Dendritic cell treated with granulocyte-macrophage colony-stimulating factor and Interleukin-4, amounts not matched to agents 40 ng/mL and 50 ng/mL, for 4 days (primary cell): ENCODE results near the gene PPFIA4.
A peak's percentile ranks its signal among the peaks of the same experiment; 100 is the strongest.
"Not testable (repeated sequence)": the region's sequence is repeated elsewhere in the genome, so short reads cannot be mapped to it uniquely, and the experiment has no call there.

Source experiments
- H3K27ac Mint-ChIP-seq: one replicate; pipeline ENCODE4 v1.8.0; 2022; ENCODE audit warnings: mild to moderate bottlenecking, mixed read lengths
- H3K27me3 Mint-ChIP-seq: one replicate; pipeline ENCODE4 v1.8.0; 2022; ENCODE audit warnings: mild to moderate bottlenecking, mixed read lengths
- H3K36me3 Mint-ChIP-seq: one replicate; pipeline ENCODE4 v1.8.0; 2022; ENCODE audit warnings: low read depth, mixed read lengths
- H3K4me1 Mint-ChIP-seq: one replicate; pipeline ENCODE4 v1.8.0; 2022; ENCODE audit warnings: low read depth, mixed read lengths
- H3K4me3 Mint-ChIP-seq: one replicate; pipeline ENCODE4 v1.8.0; 2022; ENCODE audit warnings: mild to moderate bottlenecking, moderate library complexity, mixed read lengths
- H3K9me3 Mint-ChIP-seq: one replicate; pipeline ENCODE4 v1.8.0; 2022; ENCODE audit warnings: mixed read lengths
- intact Hi-C: fragments of 100-400 bp; cut with micrococcal nuclease; formaldehyde crosslinking; loops from one replicate; pipeline ENCODE4 v1.15.0; 2022

PPFIA4 gene

DNA sequence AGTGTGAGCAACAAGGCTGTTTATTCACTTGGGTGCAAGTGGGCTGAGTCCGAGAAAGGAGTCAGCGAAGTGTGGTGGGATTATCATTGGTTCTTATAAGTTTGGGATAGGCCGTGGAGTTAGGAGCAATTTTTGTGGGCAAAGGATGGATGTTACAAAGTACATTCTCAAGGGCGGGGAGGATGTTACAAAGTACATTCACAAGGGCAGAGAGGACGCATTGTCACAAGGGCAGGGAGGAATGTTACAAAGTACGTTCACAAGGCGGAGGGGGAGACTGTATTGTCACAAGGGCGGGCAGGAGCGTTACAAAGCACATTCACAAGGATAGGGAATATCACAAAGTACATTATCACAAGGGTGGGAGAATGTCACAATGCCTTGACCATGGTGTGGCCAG is 24.3 kb upstream of the PPFIA4 start:
- Mint-ChIP-seq H3K4me3 (no peak overlapping the region), H3K36me3 (peaks cover 7% of the 10 kb centered on the region), H3K4me1 (peaks cover 45% of the 10 kb centered on the region), H3K9me3 (no peaks in the 10 kb centered on the region), H3K27ac (no peak overlapping the region), H3K27me3 (no peaks in the 10 kb centered on the region)
- intact Hi-C loops: no loop called here

DNA sequence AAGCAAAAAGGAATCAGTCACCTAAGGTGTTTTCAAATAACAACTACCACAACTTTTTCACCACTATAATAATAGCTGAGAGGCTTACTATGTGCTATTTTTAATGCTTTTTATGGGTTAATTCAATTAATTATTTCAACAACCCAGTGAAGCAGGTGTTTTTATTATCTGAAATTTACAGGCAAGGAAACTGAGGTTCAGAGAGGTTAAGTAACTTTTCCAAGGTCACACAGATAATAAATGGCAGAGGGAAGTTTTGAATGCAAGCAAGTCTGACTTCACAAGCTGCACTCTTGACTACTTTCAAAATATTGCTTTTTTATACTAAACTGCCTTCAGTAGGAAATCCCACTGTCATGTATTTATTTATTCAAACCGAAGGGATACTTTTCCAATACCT is 23.3 kb upstream of the PPFIA4 start:
- H3K36me3 Mint-ChIP-seq: peaks cover 17% of the 10 kb centered on the region
- H3K4me3 Mint-ChIP-seq: no peak overlapping the region
- H3K9me3 Mint-ChIP-seq: no peaks in the 10 kb centered on the region
- H3K27ac Mint-ChIP-seq: no peak overlapping the region
- intact Hi-C loops: no loop called here
- H3K4me1 Mint-ChIP-seq: peaks cover 38% of the 10 kb centered on the region
- no peaks in the 10 kb centered on the region for H3K27me3 Mint-ChIP-seq

DNA sequence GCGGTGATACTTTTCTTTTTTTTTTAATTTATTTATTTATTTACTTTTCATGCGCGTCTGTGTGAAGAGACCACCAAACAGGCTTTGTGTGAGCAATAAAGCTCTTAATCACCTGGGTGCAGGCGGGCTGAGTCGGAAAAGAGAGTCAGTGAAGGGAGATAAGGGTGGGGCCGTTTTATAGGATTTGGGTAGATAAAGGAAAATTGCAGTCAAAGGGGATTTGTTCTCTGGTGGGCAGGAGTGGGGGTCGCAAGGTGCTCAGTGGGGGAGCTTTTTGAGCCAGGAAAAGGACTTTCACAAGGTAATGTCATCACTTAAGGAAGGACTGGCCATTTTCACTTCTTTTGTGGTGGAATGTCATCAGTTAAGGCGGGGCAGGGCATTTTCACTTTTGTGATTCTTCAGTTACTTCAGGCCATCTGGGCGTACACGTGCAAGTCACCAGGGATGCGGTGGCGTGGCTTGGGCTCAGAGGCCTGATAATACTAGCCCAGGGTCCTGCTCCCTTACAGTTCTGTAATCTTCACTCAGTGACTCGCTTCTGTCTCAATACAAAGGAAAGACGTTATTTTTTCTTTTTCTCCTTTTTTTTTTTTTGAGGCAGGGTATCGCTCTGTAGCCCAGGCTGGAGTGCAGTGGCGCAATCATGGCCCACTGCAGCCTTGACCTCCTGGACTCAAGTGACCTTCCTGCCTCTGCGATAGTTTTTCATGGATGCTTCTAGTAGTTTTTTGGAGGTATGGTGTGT is 20.7 kb upstream of the PPFIA4 start:
- H3K27me3 Mint-ChIP-seq: not testable (repeated sequence)
- intact Hi-C loops: loop anchor here (2.0 to 5.0 kb wide), 2 partner anchors 38 to 117 kb away; partner anchors contain the start of genes CYB5R1 and RABIF

DNA sequence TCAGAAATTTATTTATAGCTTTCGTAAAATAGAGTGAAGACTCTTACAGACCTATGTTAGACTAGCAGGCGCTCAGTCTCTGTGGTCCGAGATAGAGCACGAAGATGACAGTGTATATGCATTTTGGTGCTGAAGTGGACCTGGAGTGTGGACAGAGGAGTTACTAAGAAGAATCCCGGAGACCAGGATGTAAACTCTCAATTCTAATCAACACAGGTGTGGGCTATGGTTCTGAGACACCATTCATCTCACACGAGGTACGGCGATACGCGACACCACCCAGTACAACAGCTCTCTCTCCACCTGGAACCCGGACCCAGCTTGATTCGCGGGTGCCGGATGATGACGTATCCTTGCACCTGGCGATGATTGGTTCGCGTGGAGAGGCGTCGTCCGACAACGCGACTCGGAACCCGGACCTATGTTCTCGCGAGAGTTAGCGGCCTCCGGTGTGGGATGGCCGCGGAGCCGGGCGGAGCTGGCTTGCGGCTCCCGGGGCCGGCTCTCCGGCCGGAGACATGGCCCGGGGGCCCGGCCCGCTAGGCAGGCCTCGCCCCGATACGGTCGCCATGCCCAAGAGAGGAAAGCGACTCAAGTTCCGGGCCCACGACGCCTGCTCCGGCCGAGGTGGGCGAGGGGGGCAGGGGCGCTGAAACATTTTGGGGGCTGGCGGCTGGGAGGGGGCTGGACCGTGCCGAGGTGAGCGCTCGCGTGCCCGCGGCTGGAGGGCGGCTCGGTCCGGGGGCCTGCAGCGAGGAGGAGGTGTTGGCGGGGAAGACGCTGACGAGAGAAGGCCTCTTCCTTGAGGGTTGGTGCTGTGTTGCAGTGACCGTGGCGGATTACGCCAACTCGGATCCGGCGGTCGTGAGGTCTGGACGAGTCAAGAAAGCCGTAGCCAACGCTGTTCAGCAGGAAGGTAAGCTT is 19.1 kb upstream of the PPFIA4 start, which contains the start of gene TMEM183A:
TMEM183A (plus strand) TSS at position 427 of the 924 bp plus-strand sequence; CDS start at position 519, 92 bp downstream.
- Mint-ChIP-seq H3K27me3 (no peaks in the 10 kb centered on the region), H3K9me3 (no peaks in the 10 kb centered on the region), H3K4me3 (peak within 1 kb of the TSS; percentile 85), H3K36me3 (peaks cover 59% of the 10 kb centered on the region), H3K27ac (peak within 1 kb of the TSS; percentile 95), H3K4me1 (peaks cover 40% of the 10 kb centered on the region)
- intact Hi-C loops: loop anchor here (2.0 to 5.0 kb wide), 2 partner anchors 40 to 118 kb away; partner anchors contain the start of genes CYB5R1 and RABIF

More for the DNA sequence above, 20.7 kb upstream of the PPFIA4 start:
- H3K9me3 Mint-ChIP-seq: not testable (repeated sequence)
- peak overlapping the region; percentile 85 for H3K4me3 Mint-ChIP-seq
- peak overlapping the region; percentile 95 for H3K27ac Mint-ChIP-seq
- peaks cover 42% of the 10 kb centered on the region for H3K36me3 Mint-ChIP-seq
- H3K4me1 Mint-ChIP-seq: peaks cover 36% of the 10 kb centered on the region

DNA sequence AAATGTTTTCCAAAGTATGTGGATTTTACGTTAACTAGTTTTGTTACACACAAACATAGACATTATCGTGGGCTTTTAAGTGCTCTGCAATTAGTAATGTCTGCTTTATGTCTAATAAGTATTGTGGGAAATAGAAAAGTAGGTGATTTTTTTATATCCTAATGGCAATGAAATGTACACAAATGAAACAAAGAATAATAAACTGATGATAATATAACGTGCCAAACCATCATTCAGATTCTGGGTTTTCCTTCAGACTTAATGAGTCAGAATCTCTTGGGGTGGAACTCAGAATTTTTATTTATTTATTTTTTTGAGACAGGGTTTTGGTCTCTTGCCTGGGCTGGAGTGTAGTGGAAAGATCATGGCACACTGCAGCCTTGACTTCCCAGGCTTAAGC is 17.1 kb upstream of the PPFIA4 start:
- Mint-ChIP-seq H3K36me3 (peaks cover 79% of the 10 kb centered on the region), H3K27me3 (no peaks in the 10 kb centered on the region), H3K4me1 (peaks cover 49% of the 10 kb centered on the region), H3K27ac (no peak overlapping the region), H3K4me3 (no peak overlapping the region), H3K9me3 (no peaks in the 10 kb centered on the region)
- intact Hi-C loops: loop anchor here (5.0 kb wide), 1 partner anchor 42 kb away; the partner anchor contains the start of gene CYB5R1

DNA sequence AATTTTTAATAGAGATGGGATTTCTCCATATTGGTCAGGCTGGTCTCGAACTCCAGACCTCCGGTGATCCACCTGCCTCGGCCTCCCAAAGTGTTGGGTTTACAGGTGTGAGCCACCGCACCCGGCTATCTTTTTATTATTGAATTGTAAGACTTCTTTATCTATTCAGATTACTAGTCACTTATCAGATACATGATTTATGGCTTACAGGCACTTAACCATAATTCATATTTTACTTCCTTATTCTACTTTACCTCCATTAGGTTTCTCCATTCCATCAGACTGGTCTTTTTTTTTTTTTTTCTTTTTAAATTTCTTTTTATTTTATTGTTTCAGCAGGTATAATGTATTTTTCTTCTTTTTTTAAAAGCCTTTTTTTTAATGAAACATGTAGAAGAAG is 14.7 kb upstream of the PPFIA4 start:
- intact Hi-C loops: no loop called here
- H3K27me3 Mint-ChIP-seq: no peaks in the 10 kb centered on the region
- no peak overlapping the region for H3K4me3 Mint-ChIP-seq
- no peak overlapping the region for H3K27ac Mint-ChIP-seq
- peaks cover 34% of the 10 kb centered on the region for H3K4me1 Mint-ChIP-seq
- peaks cover 99% of the 10 kb centered on the region for H3K36me3 Mint-ChIP-seq
- H3K9me3 Mint-ChIP-seq: no peaks in the 10 kb centered on the region

DNA sequence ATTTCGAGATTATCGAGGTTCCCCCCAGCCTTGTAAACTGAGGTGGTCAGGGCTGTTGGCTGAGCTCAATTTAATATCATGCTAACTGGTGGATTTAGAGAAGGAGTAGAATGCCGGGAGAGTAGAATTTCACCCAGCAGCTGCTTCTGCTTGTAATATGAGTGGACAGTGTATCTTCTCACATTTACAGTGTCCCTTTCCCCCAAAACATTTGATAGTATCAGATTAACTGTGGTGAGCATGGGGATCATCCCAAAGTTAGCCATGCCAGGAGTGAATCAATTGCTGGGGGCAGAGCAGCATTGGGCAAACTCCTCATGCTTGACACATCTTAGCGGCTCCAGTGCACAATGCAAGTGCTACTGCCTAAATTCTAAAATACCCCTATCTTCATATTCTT is 9.2 kb upstream of the PPFIA4 start:
- Mint-ChIP-seq H3K36me3 (peaks cover 98% of the 10 kb centered on the region), H3K27me3 (no peaks in the 10 kb centered on the region), H3K4me1 (peaks cover 9% of the 10 kb centered on the region), H3K4me3 (no peak overlapping the region), H3K27ac (no peak overlapping the region), H3K9me3 (no peaks in the 10 kb centered on the region)
- intact Hi-C loops: no loop called here

DNA sequence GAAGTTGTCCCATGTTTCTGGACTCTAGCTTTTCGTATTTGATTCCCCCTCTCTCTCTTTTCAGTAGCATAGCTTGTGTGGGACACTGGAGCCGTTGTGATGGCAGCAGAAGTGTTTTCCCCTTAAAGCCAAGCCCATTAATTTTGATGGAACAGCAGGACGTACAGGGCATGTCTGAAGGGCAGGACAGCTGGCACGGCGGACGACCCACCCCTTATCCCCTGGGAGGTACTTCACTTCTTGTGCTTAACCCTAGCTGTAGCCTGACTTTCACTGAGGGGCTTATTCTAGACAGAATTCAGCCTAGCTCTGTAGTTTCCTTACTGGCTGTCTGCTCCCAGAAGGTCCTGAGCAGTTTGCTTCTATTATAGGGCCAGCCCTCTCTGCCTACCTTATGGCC is 8.6 kb upstream of the PPFIA4 start:
- Mint-ChIP-seq H3K27ac (no peak overlapping the region), H3K4me3 (no peak overlapping the region), H3K36me3 (peaks cover 98% of the 10 kb centered on the region), H3K27me3 (no peaks in the 10 kb centered on the region), H3K4me1 (peaks cover 7% of the 10 kb centered on the region), H3K9me3 (no peaks in the 10 kb centered on the region)
- intact Hi-C loops: no loop called here

DNA sequence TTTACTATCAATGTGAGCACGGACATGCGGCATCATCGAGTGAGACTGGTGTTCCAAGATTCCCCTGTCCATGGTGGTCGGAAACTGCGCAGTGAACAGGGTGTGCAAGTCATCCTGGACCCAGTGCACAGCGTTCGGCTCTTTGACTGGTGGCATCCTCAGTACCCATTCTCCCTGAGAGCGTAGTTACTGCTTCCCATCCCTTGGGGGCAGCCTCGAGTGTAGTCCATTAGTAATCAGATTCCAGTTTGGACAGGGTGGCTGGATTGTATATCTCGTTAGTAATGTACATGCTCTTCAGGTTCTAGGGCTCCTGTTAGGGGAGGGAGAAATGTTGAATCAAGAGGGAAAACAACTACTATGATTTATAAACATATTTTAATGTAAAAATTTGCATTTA is 3.4 kb upstream of the PPFIA4 start:
- H3K4me1 Mint-ChIP-seq: peaks cover 19% of the 10 kb centered on the region
- H3K4me3 Mint-ChIP-seq, H3K27ac Mint-ChIP-seq, intact Hi-C loops: not testable (repeated sequence)
- peaks cover 77% of the 10 kb centered on the region for H3K36me3 Mint-ChIP-seq
- H3K27me3 Mint-ChIP-seq: peaks cover 18% of the 10 kb centered on the region
- H3K9me3 Mint-ChIP-seq: peaks cover 10% of the 10 kb centered on the region

DNA sequence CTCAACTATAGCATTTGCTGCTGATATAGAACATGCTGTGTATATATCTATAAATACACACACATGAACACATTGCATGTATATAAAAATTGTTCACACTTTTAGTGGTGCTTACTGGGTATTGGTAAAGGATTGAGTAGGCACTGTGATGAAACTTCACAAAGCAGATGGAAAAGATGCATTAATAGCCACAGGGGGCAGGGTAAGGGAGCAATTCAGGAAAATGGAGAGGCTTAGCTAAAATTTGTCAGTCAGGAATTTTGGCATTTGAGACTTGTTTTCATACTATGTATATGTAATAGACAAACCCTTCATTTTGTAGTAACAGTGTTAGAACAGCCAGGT is 633 bp upstream of the PPFIA4 start:
- H3K27ac Mint-ChIP-seq: peak overlapping the region; percentile 16
- peaks cover 10% of the 10 kb centered on the region for H3K9me3 Mint-ChIP-seq
- H3K36me3 Mint-ChIP-seq: peaks cover 52% of the 10 kb centered on the region
- peaks cover 28% of the 10 kb centered on the region for H3K27me3 Mint-ChIP-seq
- peaks cover 19% of the 10 kb centered on the region for H3K4me1 Mint-ChIP-seq
- intact Hi-C loops: no loop called here
- H3K4me3 Mint-ChIP-seq: peak overlapping the region; percentile 46

DNA sequence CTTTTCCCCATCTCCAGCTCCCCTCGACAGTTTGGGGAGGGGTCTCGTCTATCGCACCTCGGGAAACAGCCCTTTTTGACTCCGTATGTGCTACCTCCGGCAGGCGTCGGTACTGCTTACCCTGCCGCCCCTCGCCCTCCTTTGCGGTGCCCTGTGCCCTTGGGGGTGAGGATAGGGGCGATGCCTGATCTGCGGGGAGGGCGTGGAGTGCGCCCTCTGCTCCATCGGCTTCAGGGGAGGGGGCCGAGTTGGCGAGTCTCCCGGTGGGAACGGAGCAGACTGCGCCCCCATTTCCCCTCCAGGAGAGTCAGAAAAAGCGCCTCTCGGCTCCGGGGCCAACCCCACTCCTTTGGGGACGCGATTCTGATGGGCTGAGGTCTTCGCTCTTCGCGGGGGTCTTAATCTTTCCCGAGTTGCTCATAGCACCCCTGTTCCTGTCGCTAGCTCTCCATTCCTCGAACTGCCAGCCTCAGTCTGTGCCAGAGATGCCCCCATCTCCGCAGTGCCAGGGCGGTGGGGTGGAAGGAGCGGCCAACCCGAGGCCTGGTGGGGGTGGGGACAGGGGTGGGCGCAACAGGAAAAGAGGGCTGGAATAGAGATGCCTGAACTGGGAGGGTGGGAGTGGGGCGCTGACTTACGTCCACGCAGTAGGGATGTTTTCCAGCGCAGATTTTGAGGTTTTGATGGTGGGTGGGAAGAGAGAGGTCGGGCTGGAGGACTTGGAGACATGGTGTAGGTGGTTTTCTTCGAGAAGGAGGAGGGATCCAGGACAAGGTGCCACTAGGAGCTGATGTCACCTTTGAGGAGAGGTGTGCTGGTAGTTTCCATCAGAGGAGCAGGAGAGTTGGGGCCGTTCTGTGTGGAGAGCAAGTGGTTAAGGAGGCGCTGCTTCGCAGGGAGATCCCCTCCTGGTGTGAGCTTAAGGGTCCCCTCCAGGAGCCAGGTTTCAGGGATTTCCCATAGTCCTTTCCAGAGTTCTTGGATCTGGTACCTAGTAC is 674 bp downstream of the PPFIA4 start:
- peak overlapping the region; percentile 66 for H3K4me3 Mint-ChIP-seq
- peaks cover 10% of the 10 kb centered on the region for H3K9me3 Mint-ChIP-seq
- intact Hi-C loops: no loop called here
- H3K36me3 Mint-ChIP-seq: peaks cover 39% of the 10 kb centered on the region
- H3K27ac Mint-ChIP-seq: no peak overlapping the region
- peaks cover 32% of the 10 kb centered on the region for H3K27me3 Mint-ChIP-seq
- peaks cover 24% of the 10 kb centered on the region for H3K4me1 Mint-ChIP-seq

DNA sequence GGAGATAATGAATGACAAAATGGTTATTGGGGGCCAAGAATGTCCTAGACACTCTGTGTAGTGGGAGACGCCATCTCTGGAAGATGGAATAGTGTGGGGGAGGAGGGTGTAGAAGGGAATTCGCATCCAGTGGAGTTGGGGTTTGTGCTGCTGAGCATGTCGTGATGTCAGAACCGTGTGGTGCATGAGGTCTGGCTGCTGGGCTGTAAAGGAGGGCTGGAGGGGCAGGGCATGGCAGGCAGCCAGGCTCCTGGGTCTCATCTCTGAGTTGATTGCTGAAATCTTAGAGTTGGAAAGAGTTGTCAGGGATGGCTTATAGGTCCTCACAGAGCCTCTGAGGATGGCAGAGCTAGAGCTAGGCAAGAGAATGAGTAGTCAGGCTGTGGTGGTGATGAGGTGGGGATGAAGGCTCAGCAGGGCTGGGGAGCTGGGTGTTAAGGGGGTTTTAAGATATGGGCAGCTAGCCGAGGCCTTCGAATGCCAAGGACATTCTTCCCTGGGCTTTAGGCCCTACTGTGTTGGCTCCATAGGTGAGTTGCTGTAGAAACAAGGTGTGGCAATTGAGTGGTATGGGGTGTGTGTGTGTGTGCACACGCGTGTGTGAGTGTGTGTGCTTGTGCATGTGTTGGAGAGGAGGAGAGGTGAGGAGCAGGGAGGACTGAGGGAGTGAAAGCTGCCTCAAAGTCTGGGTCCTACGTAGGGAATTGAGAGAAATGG is 1.9 kb downstream of the PPFIA4 start:
- intact Hi-C loops: no loop called here

More for the DNA sequence above, 1.9 kb downstream of the PPFIA4 start:
- no peak overlapping the region for H3K4me3 Mint-ChIP-seq
- H3K4me1 Mint-ChIP-seq: peaks cover 24% of the 10 kb centered on the region
- peaks cover 28% of the 10 kb centered on the region for H3K36me3 Mint-ChIP-seq
- peaks cover 10% of the 10 kb centered on the region for H3K9me3 Mint-ChIP-seq
- H3K27ac Mint-ChIP-seq: no peak overlapping the region
- H3K27me3 Mint-ChIP-seq: peaks cover 32% of the 10 kb centered on the region
